ENCODE data around the gene NFIA. TPM values are rescaled to one million over a fixed set of nuclear protein-coding genes. Genes with fewer than 3 reads are reported as not detected.

Gene NFIA
- total and polyA plus RNA-seq, 9 of the 15 experiments (the other 6 are each of a cell fraction or from before 2014, with no cell fraction given), result 5.3 to 24.9 (median 9.8) TPM

- TF ChIP-seq AFF1 (IDR thresholded peaks at IDR 0.05; ENCODE audit: low read depth in 1 of 2, partially characterized antibody in 2 of 2) (peak in 1 of 2 experiments; percentile 40), PHF21A (IDR thresholded peaks at IDR 0.05; ENCODE audit: borderline replicate concordance, low read depth) (no peak), GTF2E2 (tag; IDR thresholded peaks at IDR 0.05) (no peak), ZNF3 (CRISPR knock-in tag; IDR thresholded peaks at IDR 0.05) (no peak), POLR2A (conservative IDR thresholded peaks at IDR 0.05) (no peak), DNMT1 (IDR thresholded peaks at IDR 0.05) (0 out of 2 replicates have a peak, but pooled peaks have one; percentile 55), SRSF7 (optimal IDR thresholded peaks at IDR 0.05; ENCODE audit: low read depth, low read length) (no peak), SRSF3 (IDR thresholded peaks at IDR 0.05; ENCODE audit: insufficient read depth, low read length) (no peak), PTRF (tag; IDR thresholded peaks at IDR 0.05) (no peak), CLOCK (CRISPR knock-in tag; IDR thresholded peaks at IDR 0.05; ENCODE audit: borderline replicate concordance) (no peak), CCNT2 (IDR thresholded peaks at IDR 0.05; ENCODE audit: borderline replicate concordance, extremely low read depth, insufficient read length, low read depth, low read length) (no peak), ARNT (IDR thresholded peaks at IDR 0.05) (0 out of 4 replicates have a peak, but pooled peaks of 1 of the 2 experiments have one; percentile 63), NR1H2 (CRISPR knock-in tag; IDR thresholded peaks at IDR 0.05) (no peak), KAT2B (IDR thresholded peaks at IDR 0.05; ENCODE audit: low read depth, low read length) (no peak), CEBPZ (IDR thresholded peaks at IDR 0.05; ENCODE audit: borderline replicate concordance, low read depth, low read length) (no peak), ZNF639 (CRISPR knock-in tag; conservative IDR thresholded peaks at IDR 0.05 in 1 of 2, IDR thresholded peaks at IDR 0.05 in 1 of 2) (0 out of 4 replicates have a peak, but pooled peaks of 1 of the 2 experiments have one; percentile 13)
Observed at GRCh38 chr1:61053226-61053711, 29.1 kb upstream of the NFIA start (continued).
